Hematopoietic multipotent progenitor cell treated with erythropoietin and hydrocortisone succinate and interleukin-3 and kit ligand, for 17 days (in vitro differentiated cells): ENCODE results near the gene MAGIX.
"Not testable (repeated sequence)": the region's sequence is repeated elsewhere in the genome, so short reads cannot be mapped to it uniquely, and the experiment has no call there.

ENCODE experiments used
- DNase-seq: peaks from one replicate; pipeline ENCODE4 v3.0.0-alpha.2; 2015; ENCODE audit warnings: low spot score

MAGIX gene

DNA sequence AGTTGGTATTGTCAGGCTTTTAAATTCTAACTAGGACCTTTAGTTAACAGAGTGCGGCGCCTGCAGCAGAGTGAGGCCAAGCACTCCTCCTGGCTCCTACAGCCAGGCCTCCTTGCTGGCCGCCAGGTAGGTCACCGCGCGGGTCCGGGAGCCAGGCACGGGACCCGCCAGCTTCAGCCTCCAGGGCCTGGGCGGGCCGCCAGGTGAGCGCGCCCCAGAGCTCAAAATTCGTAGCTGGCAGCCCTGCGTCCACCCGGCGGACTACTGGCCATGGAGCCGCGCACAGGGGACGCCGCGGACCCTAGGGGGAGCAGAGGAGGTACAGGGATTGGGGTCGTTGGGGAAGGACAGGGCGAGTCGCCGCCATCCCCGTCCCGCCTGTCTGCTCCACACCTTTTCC is at the start of gene MAGIX:
MAGIX (plus strand) TSS at position 139 of the 400 bp plus-strand sequence; CDS start at position 271, 132 bp downstream.
- DNase-seq, result no peak

DNA sequence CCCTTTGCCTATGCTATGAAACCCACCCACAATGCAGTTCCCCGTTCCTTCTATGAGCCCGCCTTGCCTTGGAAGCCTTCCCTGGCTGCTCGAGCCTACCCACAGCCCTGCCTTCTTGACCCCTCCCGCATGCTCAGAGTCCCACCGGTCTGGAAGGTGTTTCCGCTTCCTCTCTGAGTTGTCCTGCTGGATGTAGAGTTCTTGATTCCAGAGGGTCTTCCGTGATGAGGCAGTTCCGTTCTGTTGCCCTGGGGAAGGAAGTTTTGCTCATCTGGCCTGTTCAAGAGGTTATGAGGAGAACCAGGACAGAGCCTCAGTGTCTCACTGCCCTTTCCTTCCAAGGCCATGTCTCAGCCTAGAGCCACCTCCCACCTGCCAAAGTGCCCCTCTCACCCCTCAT is 46.5 kb upstream of the MAGIX start:
- DNase-seq, result no peak

DNA sequence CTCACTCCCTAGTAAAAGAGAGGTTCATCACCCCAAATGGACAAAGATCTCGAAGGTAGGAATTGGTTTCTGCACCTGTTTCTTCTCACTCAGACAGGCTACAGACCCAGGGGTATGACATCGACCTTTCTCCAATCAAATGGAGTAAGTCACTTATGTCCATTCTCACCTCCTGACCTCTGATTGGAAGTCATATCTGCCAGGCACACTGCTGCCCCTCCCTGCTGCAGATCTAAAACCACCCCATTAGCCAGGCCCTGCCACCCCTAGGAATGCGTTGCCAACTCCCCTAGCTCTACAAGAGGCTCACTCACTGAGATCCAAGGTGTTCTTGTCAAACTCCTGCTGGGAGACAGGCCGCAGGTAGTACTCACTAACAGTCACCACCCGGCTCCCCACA is 45.8 kb upstream of the MAGIX start:
- DNase-seq, result peak; percentile 51

- DNase-seq, result peak; percentile 32
These were observed 45.0 kb upstream of the MAGIX start for GRCh38 chrX:49117581-49117980.

DNA sequence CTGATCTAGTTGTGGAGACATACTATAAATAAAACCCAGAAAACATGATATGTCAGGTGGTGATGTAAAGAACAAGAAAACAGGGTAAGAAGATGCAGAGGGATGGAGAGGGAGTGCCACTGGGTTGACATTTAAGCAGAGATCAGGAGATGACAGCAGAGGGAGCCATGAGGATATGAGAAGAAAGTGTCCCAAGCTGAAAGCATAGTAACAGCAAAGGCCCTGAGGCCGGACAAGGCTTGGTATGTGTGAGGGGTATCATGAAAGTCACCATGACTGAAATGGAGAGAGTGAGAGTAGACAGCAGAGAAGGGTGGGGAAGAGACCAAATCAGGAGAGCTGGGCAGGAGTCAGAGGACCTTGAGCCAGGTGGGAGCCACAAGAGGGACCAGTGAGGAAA is 42.5 kb upstream of the MAGIX start:
- DNase-seq, result peak; percentile 47

GRCh38 chrX:49122499-49122898 is 40.1 kb upstream of the MAGIX start:
- DNase-seq, result no peak

GRCh38 chrX:49127742-49128258 is 34.8 kb upstream of the MAGIX start:
- DNase-seq, result not testable (repeated sequence)

GRCh38 chrX:49129427-49129826 is 33.1 kb upstream of the MAGIX start:
- DNase-seq, result no peak

GRCh38 chrX:49132275-49132674 is 30.3 kb upstream of the MAGIX start:
- not testable (repeated sequence) for DNase-seq

DNA sequence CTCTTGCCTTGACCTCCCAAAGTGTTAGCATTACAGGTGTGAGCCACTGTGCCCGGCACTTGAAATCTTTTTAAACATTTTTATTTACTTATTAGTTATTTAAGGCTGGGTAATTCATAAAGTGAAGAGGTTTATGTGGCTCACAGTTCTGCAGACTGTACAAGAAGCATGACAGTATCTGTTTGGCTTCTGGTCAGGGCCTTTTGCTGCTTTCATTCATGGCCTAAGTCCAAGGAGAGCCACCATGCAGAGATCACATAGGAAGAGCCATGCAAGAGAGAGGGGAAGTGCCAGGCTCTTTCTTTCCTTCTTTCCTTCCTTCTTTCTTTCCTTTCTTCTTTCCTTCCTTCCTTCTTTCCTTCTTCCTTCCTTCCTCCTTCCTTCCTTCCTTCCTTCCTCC is 28.8 kb upstream of the MAGIX start:
- DNase-seq, result no peak

DNA sequence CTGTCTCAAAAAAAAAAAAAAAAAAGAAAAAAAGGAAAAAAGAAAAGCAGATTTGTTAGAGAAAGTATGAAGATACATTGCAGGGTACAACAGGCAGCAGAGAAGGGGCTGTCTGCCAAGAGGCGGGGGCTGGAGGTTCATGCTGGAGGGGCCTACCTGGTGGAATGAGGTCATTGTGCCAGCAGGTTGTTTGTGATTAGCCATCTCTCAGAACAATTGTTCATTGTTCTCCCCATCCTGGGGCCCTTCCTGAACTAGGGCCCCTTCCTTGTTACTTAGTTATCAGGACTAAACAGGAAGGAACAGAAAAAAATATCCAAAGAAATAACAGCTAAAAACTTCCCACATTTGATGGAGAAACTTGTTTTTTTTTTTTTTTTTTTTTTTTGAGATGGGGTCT is 25.1 kb upstream of the MAGIX start:
- DNase-seq, result no peak

- no peak for DNase-seq
These were observed 22.8 kb upstream of the MAGIX start for GRCh38 chrX:49139713-49140112.

DNA sequence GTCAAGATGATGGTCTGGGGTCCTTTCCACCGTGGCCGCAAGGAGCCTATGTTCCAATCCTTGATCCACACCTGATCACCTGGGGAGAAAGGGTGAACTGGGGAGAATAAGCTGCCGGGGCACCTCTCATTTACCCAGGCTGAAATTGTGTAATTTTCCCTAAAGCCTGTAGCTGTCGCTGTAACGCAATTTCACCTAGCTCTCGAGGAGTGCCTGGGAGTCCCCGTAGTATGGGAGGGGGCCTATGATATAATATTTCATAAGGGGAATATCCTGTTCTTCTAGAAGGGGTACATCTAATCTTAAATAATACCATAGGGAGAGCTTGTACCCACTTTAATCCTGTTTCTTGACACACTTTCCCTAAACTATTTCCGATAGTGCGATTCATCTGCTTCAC is 20.3 kb upstream of the MAGIX start:
- peak; percentile 35 for DNase-seq

GRCh38 chrX:49143154-49143553 is 19.4 kb upstream of the MAGIX start:
- not testable (repeated sequence) for DNase-seq

GRCh38 chrX:49147282-49147681 is 15.3 kb upstream of the MAGIX start:
- no peak for DNase-seq

GRCh38 chrX:49147936-49148335 is 14.6 kb upstream of the MAGIX start:
- peak; percentile 41 for DNase-seq

- not testable (repeated sequence) for DNase-seq
These were observed 14.0 kb upstream of the MAGIX start for GRCh38 chrX:49148390-49149100.

DNA sequence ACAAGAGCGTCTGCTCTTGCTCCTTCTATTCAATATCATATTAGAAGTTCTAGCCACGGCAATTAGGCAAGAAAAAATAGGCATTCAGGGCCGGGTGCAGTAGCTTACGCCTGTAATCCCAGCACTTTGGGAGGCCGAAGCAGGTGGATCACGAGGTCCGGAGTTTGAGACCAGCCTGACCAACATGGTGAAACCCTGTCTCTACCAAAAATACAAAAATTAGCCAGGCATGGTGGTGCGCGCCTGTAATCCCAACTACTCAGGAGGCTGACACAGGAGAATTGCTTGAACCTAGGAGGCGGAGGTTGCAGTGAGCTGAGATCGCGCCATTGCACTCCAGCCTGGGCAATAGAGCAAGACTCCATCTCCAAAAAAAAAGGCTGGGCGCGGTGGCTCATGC is 13.3 kb upstream of the MAGIX start:
- DNase-seq, result not testable (repeated sequence)

DNA sequence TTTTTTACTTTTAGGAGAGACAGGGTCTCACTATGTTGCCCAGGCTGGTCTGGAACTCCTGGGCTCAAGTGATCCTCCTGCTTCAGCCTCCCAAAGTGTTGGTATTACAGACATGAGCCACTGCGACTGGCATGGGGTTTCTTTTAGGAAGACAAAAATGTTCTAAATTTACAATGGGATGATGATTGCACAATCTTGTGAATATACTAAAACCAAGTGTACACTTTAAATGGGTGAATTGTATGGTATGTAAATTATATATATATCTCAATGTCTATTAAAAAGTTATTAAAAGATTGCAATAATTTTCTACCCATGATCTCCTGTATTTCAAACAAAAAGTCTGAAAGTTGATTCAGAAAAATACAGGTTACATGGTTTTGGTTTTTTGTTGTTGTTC is 9.1 kb upstream of the MAGIX start:
- no peak for DNase-seq

DNA sequence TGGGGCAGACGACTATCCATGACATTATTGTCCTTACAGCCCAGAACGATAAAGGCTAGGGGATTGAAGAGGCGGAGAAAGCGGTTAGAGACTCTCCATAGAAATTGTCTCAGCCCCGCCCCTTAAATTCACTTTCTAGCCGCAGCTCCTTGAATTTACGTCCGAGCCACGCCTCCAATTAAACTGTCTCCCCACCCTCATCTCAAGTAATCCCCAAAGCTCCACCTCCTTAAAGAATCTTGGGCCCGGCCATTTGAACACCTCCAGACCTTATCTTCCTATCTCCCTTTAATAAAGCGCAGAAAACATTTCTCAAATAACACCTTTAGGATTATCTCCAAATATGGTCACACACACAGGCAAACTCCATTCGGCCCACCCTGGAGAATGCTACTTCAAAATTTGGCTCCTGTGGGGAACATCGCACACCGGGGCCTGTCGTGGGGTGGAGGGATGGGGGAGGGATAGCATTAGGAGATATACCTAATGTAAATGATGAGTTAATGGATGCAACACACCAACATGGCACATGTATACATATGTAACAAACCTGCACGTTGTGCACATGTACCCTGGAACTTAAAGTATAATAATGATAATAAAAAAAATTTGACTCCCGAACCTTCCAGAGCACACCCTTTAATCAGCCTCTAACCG is 7.2 kb upstream of the MAGIX start:
- peak; percentile 82 for DNase-seq

DNA sequence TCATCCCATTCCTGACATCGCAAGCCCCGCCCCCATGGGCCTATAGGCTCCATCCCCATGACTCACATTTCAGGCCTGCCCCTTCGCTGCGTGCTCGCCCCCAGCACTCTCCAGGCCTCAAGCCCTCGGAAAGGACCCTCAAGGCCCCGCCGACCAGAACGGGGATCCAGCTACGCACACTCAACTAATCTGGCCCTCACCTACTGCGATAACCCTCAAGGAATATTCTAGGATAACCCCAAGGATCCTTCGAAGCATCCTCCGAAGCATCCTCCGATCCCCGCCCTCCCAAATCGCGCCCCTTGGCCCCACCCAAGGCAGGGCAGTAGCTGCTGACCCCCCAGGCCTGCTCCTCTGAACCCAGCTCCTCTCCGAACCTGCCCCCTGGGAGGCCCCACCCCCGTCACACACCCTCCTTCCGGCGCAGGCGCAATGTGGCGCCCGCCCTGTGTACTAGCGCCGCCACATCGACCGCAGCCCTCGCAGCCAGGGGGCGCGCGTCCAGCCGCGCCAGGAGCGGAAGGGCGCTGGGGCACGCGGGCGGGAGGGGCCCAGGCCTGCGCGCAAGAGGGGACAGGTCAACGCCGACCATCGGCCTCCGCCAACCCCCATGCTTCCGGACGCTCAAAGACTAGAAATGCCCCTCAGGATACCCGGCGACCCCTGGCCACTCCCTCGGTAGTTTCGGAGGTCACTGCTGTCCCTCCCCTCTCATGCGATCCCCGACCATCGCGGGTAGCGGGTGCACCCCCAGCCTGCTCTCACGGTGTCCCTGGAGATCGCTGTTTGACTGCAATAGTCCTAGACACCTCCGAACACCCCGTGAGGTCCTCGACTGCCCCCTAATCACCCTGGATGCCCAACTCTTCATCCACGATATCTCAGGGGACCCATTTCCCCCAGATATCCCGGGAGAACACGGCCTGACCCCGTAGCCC is 6.4 kb upstream of the MAGIX start:
- DNase-seq, result peak; percentile 92

DNA sequence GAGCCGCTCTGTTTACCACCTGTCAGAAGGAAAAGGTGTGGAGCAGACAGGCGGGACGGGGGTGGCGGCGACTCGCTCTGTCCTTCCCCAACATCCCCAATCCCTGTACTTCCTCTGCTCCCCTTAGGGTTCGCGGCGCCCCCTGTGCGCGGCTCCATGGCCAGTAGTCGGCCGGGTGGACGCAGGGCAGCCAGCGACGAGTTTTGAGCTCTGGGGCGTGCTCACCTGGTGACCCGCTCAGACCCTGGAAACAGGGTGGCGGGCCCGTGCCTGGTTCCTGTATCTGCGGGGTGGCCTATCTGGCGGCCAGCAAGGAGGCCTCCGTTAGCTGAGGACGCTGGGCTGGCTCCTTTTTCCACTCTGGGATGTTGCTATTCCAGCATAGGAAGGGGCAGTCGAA is 5.4 kb upstream of the MAGIX start:
- no peak for DNase-seq
